Trophoblast cell (in vitro differentiated cells and primary cell): Measurements from ENCODE around the gene GGA3.
"Not testable (repeated sequence)": the region's sequence is repeated elsewhere in the genome, so short reads cannot be mapped to it uniquely, and the experiment has no call there.

Source experiments
- DNase-seq, 2 donors: peaks; one replicate each; pipeline ENCODE4 v3.0.0-alpha.2; 2016
- H2AFZ ChIP-seq: 2 replicates; pipeline ENCODE4 v1.6.1; 2013; ENCODE audit warnings: low read length, moderate library complexity, mild to moderate bottlenecking; ENCODE audit not compliant: insufficient read depth, poor library complexity
- H2AK5ac ChIP-seq: 2 replicates; pipeline ENCODE4 v1.6.1; 2013; ENCODE audit warnings: mild to moderate bottlenecking, low read length
- H2BK120ac ChIP-seq: 2 replicates; pipeline ENCODE4 v1.6.1; 2013; ENCODE audit warnings: low read length, mild to moderate bottlenecking, moderate library complexity; ENCODE audit not compliant: insufficient read depth, poor library complexity
- H2BK12ac ChIP-seq: 2 replicates; pipeline ENCODE4 v1.6.1; 2013; ENCODE audit warnings: mild to moderate bottlenecking, low read length, moderate library complexity
- H2BK5ac ChIP-seq: 2 replicates; pipeline ENCODE4 v1.6.1; 2013; ENCODE audit warnings: low read length, low read depth, moderate library complexity, mild to moderate bottlenecking; ENCODE audit not compliant: poor library complexity
- H3K14ac ChIP-seq: 2 replicates; pipeline ENCODE4 v1.6.1; 2013; ENCODE audit warnings: mild to moderate bottlenecking, low read length
- H3K18ac ChIP-seq: 2 replicates; pipeline ENCODE4 v1.6.1; 2013; ENCODE audit warnings: mild to moderate bottlenecking, low read length
- H3K23ac ChIP-seq: 2 replicates; pipeline ENCODE4 v1.6.1; 2013; ENCODE audit warnings: low read length
- H3K27ac ChIP-seq: 2 replicates; pipeline ENCODE4 v1.5.1; 2013; ENCODE audit warnings: low read depth, mild to moderate bottlenecking, inconsistent platforms, low read length, moderate library complexity
- H3K27me3 ChIP-seq: 2 replicates; pipeline ENCODE4 v1.6.1; 2013; ENCODE audit warnings: inconsistent platforms, mild to moderate bottlenecking, low read length, moderate library complexity; ENCODE audit not compliant: insufficient read depth
- H3K36me3 ChIP-seq, 2 experiments: 1 replicate in 1 of 2; 2 replicates in 1 of 2; pipeline ENCODE4 v1.6.1; 2013; ENCODE audit warnings: low read length in 2 of 2, mild to moderate bottlenecking in 2 of 2, moderate library complexity in 1 of 2; ENCODE audit not compliant: insufficient read depth in 2 of 2, control insufficient read depth in 1 of 2
- H3K4ac ChIP-seq: 2 replicates; pipeline ENCODE4 v1.6.1; 2013; ENCODE audit warnings: low read depth, mild to moderate bottlenecking, low read length, moderate library complexity
- H3K4me1 ChIP-seq, 2 experiments: 1 replicate in 1 of 2; 2 replicates in 1 of 2; pipeline ENCODE4 v1.6.1; 2013; ENCODE audit warnings: low read length in 2 of 2, mild to moderate bottlenecking in 2 of 2, moderate library complexity in 1 of 2; ENCODE audit not compliant: insufficient read depth in 2 of 2, control insufficient read depth in 1 of 2
- H3K4me2 ChIP-seq: 2 replicates; pipeline ENCODE4 v1.6.1; 2013; ENCODE audit warnings: inconsistent platforms, mild to moderate bottlenecking, low read length, moderate library complexity
- H3K4me3 ChIP-seq: 2 replicates; pipeline ENCODE4 v1.5.1; 2013; ENCODE audit warnings: mild to moderate bottlenecking, low read depth, low read length, inconsistent platforms
- H3K79me1 ChIP-seq: one replicate; pipeline ENCODE4 v1.6.1; 2013; ENCODE audit warnings: low read length
- H3K79me2 ChIP-seq: 2 replicates; pipeline ENCODE4 v1.6.1; 2013; ENCODE audit warnings: low read length, mild to moderate bottlenecking; ENCODE audit not compliant: control insufficient read depth, insufficient read depth, poor library complexity
- H3K9ac ChIP-seq: 2 replicates; pipeline ENCODE4 v1.6.1; 2013; ENCODE audit warnings: mild to moderate bottlenecking, low read length
- H3K9me3 ChIP-seq: 2 replicates; pipeline ENCODE4 v1.6.1; 2013; ENCODE audit warnings: low read depth, mild to moderate bottlenecking, control low read depth, inconsistent platforms, low read length; ENCODE audit not compliant: insufficient read depth
- H4K12ac ChIP-seq: 2 replicates; pipeline ENCODE4 v1.6.1; 2013; ENCODE audit warnings: low read depth, mild to moderate bottlenecking, low read length, moderate library complexity
- H4K8ac ChIP-seq: 2 replicates; pipeline ENCODE4 v1.6.1; 2013; ENCODE audit warnings: low read depth, mild to moderate bottlenecking, low read length, moderate library complexity
- H4K91ac ChIP-seq: one replicate; pipeline ENCODE4 v1.6.1; 2013; ENCODE audit warnings: low read depth, mild to moderate bottlenecking, low read length, moderate library complexity
- WGBS: extraction: QIAGEN DNeasy Blood & Tissue Kit; methylation state at CpG from one replicate; pipeline ENCODE4 v1.1.7; 2013; ENCODE audit warnings: missing lambda C conversion rate; ENCODE audit not compliant: insufficient read length, insufficient coverage; ENCODE audit errors: extremely low coverage; 5-methylcytosine and 5-hydroxymethylcytosine counted together

Gene GGA3

GRCh38 chr17:75263055-75263454, 1.6 kb upstream of the GGA3 start:
- Histone ChIP-seq H3K4me1 (peaks cover 8 to 11% of the 10 kb centered on the region in 2 experiments), H4K8ac (no peak overlapping the region), H3K23ac (no peak overlapping the region), H4K12ac (no peak overlapping the region), H2BK120ac (no peak overlapping the region), H4K91ac (no peak overlapping the region), H3K4me3 (no peak overlapping the region), H3K27me3 (no peaks in the 10 kb centered on the region), H3K4ac (no peak overlapping the region), H3K79me2 (peaks cover 12% of the 10 kb centered on the region), H2AFZ (no peak overlapping the region), H2BK5ac (no peak overlapping the region), H3K9ac (no peak overlapping the region), H3K18ac (no peak overlapping the region), H3K14ac (no peak overlapping the region), H2BK12ac (no peak overlapping the region), H3K79me1 (peaks cover 12% of the 10 kb centered on the region), H3K36me3 (peaks cover 25 to 33% of the 10 kb centered on the region in 2 experiments), H3K4me2 (no peak overlapping the region), H3K9me3 (no peaks in the 10 kb centered on the region), H3K27ac (no peak overlapping the region), H2AK5ac (no peak overlapping the region)
- no CpG with 5 or more reads among the region's 4 CpGs for WGBS
- no peak for DNase-seq

- H4K8ac ChIP-seq, result peak overlapping the region; percentile 82
- peaks cover 25 to 33% of the 10 kb centered on the region in 2 experiments for H3K36me3 ChIP-seq
- H3K27ac ChIP-seq, result no peak overlapping the region
- H2AK5ac ChIP-seq, result peak overlapping the region; percentile 66
- peak overlapping the region; percentile 47 for H3K23ac ChIP-seq
- H3K14ac ChIP-seq, result peak overlapping the region; percentile 78
- H2AFZ ChIP-seq, result peak overlapping the region; percentile 65
- peak overlapping the region; percentile 86 for H3K4me3 ChIP-seq
- no peak overlapping the region for H2BK5ac ChIP-seq
- H3K9me3 ChIP-seq, result no peaks in the 10 kb centered on the region
- H3K79me1 ChIP-seq, result peaks cover 12% of the 10 kb centered on the region
- H3K4me1 ChIP-seq, result peaks cover 8% of the 10 kb centered on the region in 2 experiments
- peak overlapping the region; percentile 64 for H3K18ac ChIP-seq
- H4K91ac ChIP-seq, result peak overlapping the region; percentile 91
- peak overlapping the region; percentile 80 for H3K4ac ChIP-seq
- H3K4me2 ChIP-seq, result peak overlapping the region; percentile 81
- H3K79me2 ChIP-seq, result peaks cover 12% of the 10 kb centered on the region
- no CpG with 5 or more reads among the region's 23 CpGs for WGBS
- H3K9ac ChIP-seq, result peak overlapping the region; percentile 94
- peak in 1 of 2 donors; percentile 12 for DNase-seq
- no peaks in the 10 kb centered on the region for H3K27me3 ChIP-seq
- peak overlapping the region; percentile 65 for H2BK120ac ChIP-seq
- H4K12ac ChIP-seq, result peak overlapping the region; percentile 69
- H2BK12ac ChIP-seq, result no peak overlapping the region
Observed at GRCh38 chr17:75262112-75262606, 753 bp upstream of the GGA3 start.

- Histone ChIP-seq H3K14ac (peak overlapping the region; percentile 92), H2BK5ac (peak overlapping the region; percentile 51), H3K79me2 (peaks cover 12% of the 10 kb centered on the region), H3K18ac (peak overlapping the region; percentile 91), H3K27me3 (no peaks in the 10 kb centered on the region), H3K4me2 (peak overlapping the region; percentile 86), H4K91ac (peak overlapping the region; percentile 91), H2BK12ac (no peak overlapping the region), H3K4me1 (peaks cover 8% of the 10 kb centered on the region in 2 experiments), H3K79me1 (peaks cover 12% of the 10 kb centered on the region), H2BK120ac (peak overlapping the region; percentile 33), H3K27ac (peak overlapping the region; percentile 84), H3K36me3 (peaks cover 14 to 20% of the 10 kb centered on the region in 2 experiments), H3K9ac (peak overlapping the region; percentile 97), H2AFZ (peak overlapping the region; percentile 92), H3K4me3 (peak overlapping the region; percentile 95), H3K23ac (no peak overlapping the region), H3K4ac (peak overlapping the region; percentile 81), H4K8ac (peak overlapping the region; percentile 91), H2AK5ac (peak overlapping the region; percentile 60), H3K9me3 (no peaks in the 10 kb centered on the region), H4K12ac (peak overlapping the region; percentile 88)
- no CpG with 5 or more reads among the region's 31 CpGs for WGBS
- peak in 1 of 2 donors; percentile 13 for DNase-seq
Observed at GRCh38 chr17:75260641-75261335, 618 bp downstream of the GGA3 start.

- not testable (repeated sequence) for H2BK12ac ChIP-seq, H3K4me3 ChIP-seq, H4K8ac ChIP-seq
Observed at GRCh38 chr17:75257228-75257627, 4.2 kb downstream of the GGA3 start.

More at GRCh38 chr17:75257228-75257627, 4.2 kb downstream of the GGA3 start:
- H3K18ac ChIP-seq, H3K9me3 ChIP-seq, H3K27me3 ChIP-seq, H3K4me1 ChIP-seq, H3K4ac ChIP-seq, H3K9ac ChIP-seq, H3K4me2 ChIP-seq, H3K14ac ChIP-seq, H4K91ac ChIP-seq, H3K23ac ChIP-seq, H3K27ac ChIP-seq, H4K12ac ChIP-seq, H2BK5ac ChIP-seq, H2AK5ac ChIP-seq, H2BK120ac ChIP-seq, H3K36me3 ChIP-seq, H2AFZ ChIP-seq, DNase-seq: not testable (repeated sequence)
- Histone ChIP-seq H3K79me1 (peaks cover 12% of the 10 kb centered on the region), H3K79me2 (peaks cover 11% of the 10 kb centered on the region)
- no CpG with 5 or more reads among the region's 2 CpGs for WGBS
